WTC11 (cell line): Measurements from ENCODE around the gene ADRB2. TPM values are rescaled to one million over a fixed set of nuclear protein-coding genes. Genes with fewer than 3 reads are reported as not detected.

Experiments
- AFF4 ChIP-seq: sonication (generic); formaldehyde crosslinking; IDR thresholded peaks from 2 replicates; pipeline ENCODE4 v1.8.1; 2023; ENCODE audit warnings: mild to moderate bottlenecking, missing genetic modification reagents, borderline replicate concordance
- CBFB ChIP-seq: sonication (generic); formaldehyde crosslinking; IDR thresholded peaks from 2 replicates; pipeline ENCODE4 v1.8.1; 2022; ENCODE audit warnings: mild to moderate bottlenecking, low read depth, missing genetic modification reagents
- CTCF ChIP-seq: fragments of 200-600 bp; IDR thresholded peaks from 2 replicates; pipeline ENCODE4 v1.8.0; 2022; ENCODE audit warnings: antibody characterized with exemption
- E2F4 ChIP-seq: sonication (generic); formaldehyde crosslinking; IDR thresholded peaks from 2 replicates; pipeline ENCODE4 v1.8.1; 2022; ENCODE audit warnings: low read depth, mild to moderate bottlenecking, moderate library complexity, missing genetic modification reagents, borderline replicate concordance
- E2F5 ChIP-seq: sonication (generic); formaldehyde crosslinking; IDR thresholded peaks from 2 replicates; pipeline ENCODE4 v1.8.1; 2022; ENCODE audit warnings: mild to moderate bottlenecking, moderate library complexity, missing genetic modification reagents
- EMX1 ChIP-seq: fragments of 250-450 bp; sonication (Bioruptor Pico); IDR thresholded peaks from 2 replicates; pipeline ENCODE4 v1.8.0; 2021; ENCODE audit warnings: mild to moderate bottlenecking
- FOXK1 ChIP-seq: sonication (generic); formaldehyde crosslinking; IDR thresholded peaks from 2 replicates; pipeline ENCODE4 v1.8.0; 2022; ENCODE audit warnings: mild to moderate bottlenecking, moderate library complexity, missing genetic modification reagents
- FOXP1 ChIP-seq: sonication (generic); formaldehyde crosslinking; IDR thresholded peaks from 2 replicates; pipeline ENCODE4 v1.8.0; 2022; ENCODE audit warnings: missing genetic modification reagents, mild to moderate bottlenecking, moderate library complexity, borderline replicate concordance
- GABPB1 ChIP-seq: sonication (generic); formaldehyde crosslinking; IDR thresholded peaks from 2 replicates; pipeline ENCODE4 v1.8.1; 2023; ENCODE audit warnings: mild to moderate bottlenecking, missing genetic modification reagents
- IRF2 ChIP-seq: sonication (generic); formaldehyde crosslinking; IDR thresholded peaks from 2 replicates; pipeline ENCODE4 v1.8.0; 2022; ENCODE audit warnings: low read depth, missing genetic modification reagents, borderline replicate concordance
- NFYB ChIP-seq: sonication (generic); formaldehyde crosslinking; conservative IDR thresholded peaks from 2 replicates; pipeline ENCODE4 v1.8.0; 2022; ENCODE audit warnings: low read depth, missing genetic modification reagents
- NR3C1 ChIP-seq: sonication (generic); formaldehyde crosslinking; conservative IDR thresholded peaks from 2 replicates; pipeline ENCODE4 v1.8.1; 2023; ENCODE audit warnings: low read depth, mild to moderate bottlenecking, missing genetic modification reagents
- PREB ChIP-seq: sonication (generic); formaldehyde crosslinking; IDR thresholded peaks from 2 replicates; pipeline ENCODE4 v1.8.1; 2022; ENCODE audit warnings: mild to moderate bottlenecking, missing genetic modification reagents, moderate library complexity, borderline replicate concordance
- PRRX2 ChIP-seq: fragments of 250-450 bp; sonication (Bioruptor Pico); IDR thresholded peaks from 2 replicates; pipeline ENCODE4 v1.8.0; 2021; ENCODE audit warnings: mild to moderate bottlenecking
- RELA ChIP-seq: sonication (generic); formaldehyde crosslinking; IDR thresholded peaks from 2 replicates; pipeline ENCODE4 v1.8.1; 2022; ENCODE audit warnings: missing genetic modification reagents, mild to moderate bottlenecking, borderline replicate concordance
- SMAD4 ChIP-seq: sonication (generic); formaldehyde crosslinking; IDR thresholded peaks from 2 replicates; pipeline ENCODE4 v1.8.0; 2022; ENCODE audit warnings: mild to moderate bottlenecking, missing genetic modification reagents
- TCF7 ChIP-seq: sonication (generic); formaldehyde crosslinking; IDR thresholded peaks from 2 replicates; pipeline ENCODE4 v1.8.0; 2022; ENCODE audit warnings: mild to moderate bottlenecking, low read depth, missing genetic modification reagents, moderate library complexity
- ZBTB21 ChIP-seq: sonication (generic); formaldehyde crosslinking; IDR thresholded peaks from 2 replicates; pipeline ENCODE4 v1.8.1; 2023; ENCODE audit warnings: mild to moderate bottlenecking, missing genetic modification reagents, borderline replicate concordance
- ZBTB43 ChIP-seq: sonication (generic); formaldehyde crosslinking; IDR thresholded peaks from 2 replicates; pipeline ENCODE4 v1.8.1; 2023; ENCODE audit warnings: mild to moderate bottlenecking, missing genetic modification reagents
- ZNF396 ChIP-seq: fragments of 250-450 bp; sonication (Bioruptor Pico); IDR thresholded peaks from 2 replicates; pipeline ENCODE4 v1.8.0; 2021; ENCODE audit warnings: mild to moderate bottlenecking, moderate library complexity, borderline replicate concordance
- ZNF512 ChIP-seq: sonication (generic); formaldehyde crosslinking; IDR thresholded peaks from 2 replicates; pipeline ENCODE4 v1.8.1; 2022; ENCODE audit warnings: missing genetic modification reagents, borderline replicate concordance
- ZNF532 ChIP-seq: fragments of 250-450 bp; sonication (Bioruptor Pico); IDR thresholded peaks from 2 replicates; pipeline ENCODE4 v1.9.0; 2021; ENCODE audit warnings: mild to moderate bottlenecking, borderline replicate concordance
- total RNA-seq: library from RNA; stranded (reverse); gene quantifications from 3 replicates; pipeline ENCODE4 v1.2.3, GENCODE V29; 2021

Gene ADRB2
- total RNA-seq, 1 experiment from 2014 or later: 1.2 TPM

GRCh38 chr5:148826053-148826738 is at the start of gene ADRB2 (continued):
- TF ChIP-seq ZNF512 (CRISPR knock-in tag): no peak
- no peak for TF ChIP-seq RELA (CRISPR knock-in tag)
- no peak for TF ChIP-seq IRF2
- no peak for TF ChIP-seq EMX1 (CRISPR knock-in tag)
- TF ChIP-seq PRRX2: no peak
- TF ChIP-seq NR3C1: no peak
- TF ChIP-seq FOXK1 (CRISPR knock-in tag): peak; percentile 76; the same call in 1 of the 2 replicates
- no peak for TF ChIP-seq CTCF
- 0 out of 2 replicates have a peak, but pooled peaks have one; percentile 32 for TF ChIP-seq NFYB (CRISPR knock-in tag)
- TF ChIP-seq ZNF532 (CRISPR knock-in tag): no peak
- TF ChIP-seq GABPB1 (CRISPR knock-in tag): no peak
- 0 out of 2 replicates have a peak, but pooled peaks have one; percentile 52 for TF ChIP-seq AFF4 (CRISPR knock-in tag)
- TF ChIP-seq ZBTB21 (CRISPR knock-in tag): no peak
- 0 out of 2 replicates have a peak, but pooled peaks have one; percentile 12 for TF ChIP-seq FOXP1
- no peak for TF ChIP-seq ZNF396
- TF ChIP-seq ZBTB43 (CRISPR knock-in tag): no peak
- TF ChIP-seq SMAD4: no peak
- no peak for TF ChIP-seq TCF7
- TF ChIP-seq E2F4 (CRISPR knock-in tag): no peak
- no peak for TF ChIP-seq CBFB
- TF ChIP-seq PREB: no peak
- TF ChIP-seq E2F5: peak; percentile 64; the same call in 1 of the 2 replicates
